ENCODE results near the gene TNS3.
A peak's percentile ranks its signal among the peaks of the same experiment; 100 is the strongest.
"Not testable (repeated sequence)": the region's sequence is repeated elsewhere in the genome, so short reads cannot be mapped to it uniquely, and the experiment has no call there.

Gene TNS3

GRCh38 chr7:47541485-47541884, 40.4 kb downstream of the TNS3 start:
- not testable (repeated sequence) for DNase-seq (ENCODE audit: low read depth in 2 of 2)

DNA sequence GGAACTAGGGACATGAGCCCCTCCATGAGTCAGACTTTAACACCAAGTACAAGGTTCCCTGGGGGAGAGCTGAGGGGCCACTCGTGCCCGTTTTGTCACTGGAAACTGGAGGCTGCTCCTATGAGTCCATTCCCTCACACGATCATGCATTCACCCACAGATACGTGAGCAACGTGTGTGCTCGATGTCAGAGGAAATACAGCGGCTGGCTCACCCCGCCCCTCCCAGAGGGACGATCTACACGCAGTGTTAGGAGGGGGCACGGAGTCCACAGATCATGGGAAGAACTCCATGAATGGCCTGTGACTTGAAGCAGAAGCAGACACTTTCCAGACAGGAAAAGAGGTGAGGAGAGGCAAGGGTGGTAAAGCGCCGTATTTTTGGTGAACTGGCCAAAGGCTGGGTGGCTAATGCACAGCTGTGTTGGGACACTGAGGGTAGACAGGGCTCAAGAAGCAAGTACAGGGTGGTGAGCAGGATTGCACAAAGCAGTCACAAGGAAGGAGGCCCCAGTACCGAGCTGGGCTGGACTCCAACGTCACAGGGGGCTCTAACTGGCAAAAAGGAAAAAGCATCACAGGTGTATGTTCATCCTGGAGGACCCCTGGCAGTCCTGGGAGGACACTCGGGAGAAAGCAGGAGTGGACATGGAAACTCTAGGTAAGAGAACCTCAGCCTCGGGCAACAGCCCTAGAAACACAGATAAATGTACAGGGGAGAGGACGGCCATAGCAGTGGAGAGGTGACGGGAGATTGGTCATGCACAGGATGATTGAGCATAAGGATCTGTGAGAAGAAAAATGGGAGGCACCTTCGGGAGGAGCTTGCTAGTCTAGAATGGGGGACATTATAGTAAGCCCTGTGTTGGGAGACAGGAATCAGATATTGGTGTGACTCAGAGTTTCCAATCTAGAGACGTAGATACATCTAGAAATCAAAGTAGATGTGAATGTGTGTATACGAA, 41.2 kb downstream of the TNS3 start:
- DNase-seq (ENCODE audit: low read depth in 2 of 2) = peak in 1 of 2 experiments; percentile 18

GRCh38 chr7:47540053-47540386, 41.9 kb downstream of the TNS3 start:
- DNase-seq (ENCODE audit: low read depth in 2 of 2) = no peak

- no peak for DNase-seq (ENCODE audit: low read depth in 2 of 2)
Measured at GRCh38 chr7:47539398-47540052, 42.4 kb downstream of the TNS3 start.

GRCh38 chr7:47538846-47539311, 43.0 kb downstream of the TNS3 start:
- DNase-seq (ENCODE audit: low read depth in 2 of 2) = no peak

- DNase-seq (ENCODE audit: low read depth in 2 of 2) = no peak
Measured at GRCh38 chr7:47537716-47538675, 43.9 kb downstream of the TNS3 start.

GRCh38 chr7:47536661-47537611, 45.0 kb downstream of the TNS3 start:
- DNase-seq (ENCODE audit: low read depth in 2 of 2) = peak; percentile 72 to 75

DNA sequence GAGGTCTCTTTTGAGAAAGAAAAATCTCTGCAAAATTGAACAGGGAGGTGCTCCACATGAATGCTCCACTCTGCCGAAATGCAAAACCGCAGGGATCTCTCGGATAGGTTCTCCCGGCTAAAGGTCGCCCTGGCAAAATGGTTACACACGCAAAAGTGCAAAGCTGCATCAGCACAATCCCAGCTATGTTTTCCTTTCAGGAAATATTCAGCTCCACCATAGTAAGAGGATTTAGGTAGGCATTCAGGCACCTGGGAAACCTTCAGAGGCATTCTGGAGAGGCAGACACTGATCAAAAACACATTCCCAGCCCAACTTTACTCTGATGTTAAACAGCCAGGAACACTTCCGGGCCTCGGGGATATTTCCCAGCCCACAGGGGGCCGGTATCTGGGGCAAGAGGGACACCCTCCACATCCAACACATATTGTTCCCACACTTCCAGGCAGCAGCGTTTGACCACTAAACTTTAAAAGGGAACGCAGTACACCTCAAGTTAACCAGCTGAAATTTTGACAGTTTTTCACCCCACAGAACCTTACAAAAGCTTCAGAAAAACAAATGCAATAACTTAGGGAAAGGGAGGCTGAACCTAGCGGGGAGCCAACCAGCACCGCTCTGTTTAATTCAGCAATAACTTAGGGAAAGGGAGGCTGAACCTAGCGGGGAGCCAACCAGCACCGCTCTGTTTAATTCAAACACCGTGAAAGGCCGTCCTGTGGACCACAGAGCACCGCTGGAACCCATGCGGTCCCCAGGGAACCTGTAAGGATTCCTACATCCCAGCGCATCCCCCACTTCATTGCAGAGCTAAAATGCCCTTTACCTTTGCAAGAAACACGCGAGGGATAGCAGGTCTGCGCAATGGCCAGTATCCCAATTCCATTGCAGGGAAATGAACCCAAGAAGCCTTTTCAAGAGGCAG, 45.9 kb downstream of the TNS3 start:
- no peak for DNase-seq (ENCODE audit: low read depth in 2 of 2)

DNA sequence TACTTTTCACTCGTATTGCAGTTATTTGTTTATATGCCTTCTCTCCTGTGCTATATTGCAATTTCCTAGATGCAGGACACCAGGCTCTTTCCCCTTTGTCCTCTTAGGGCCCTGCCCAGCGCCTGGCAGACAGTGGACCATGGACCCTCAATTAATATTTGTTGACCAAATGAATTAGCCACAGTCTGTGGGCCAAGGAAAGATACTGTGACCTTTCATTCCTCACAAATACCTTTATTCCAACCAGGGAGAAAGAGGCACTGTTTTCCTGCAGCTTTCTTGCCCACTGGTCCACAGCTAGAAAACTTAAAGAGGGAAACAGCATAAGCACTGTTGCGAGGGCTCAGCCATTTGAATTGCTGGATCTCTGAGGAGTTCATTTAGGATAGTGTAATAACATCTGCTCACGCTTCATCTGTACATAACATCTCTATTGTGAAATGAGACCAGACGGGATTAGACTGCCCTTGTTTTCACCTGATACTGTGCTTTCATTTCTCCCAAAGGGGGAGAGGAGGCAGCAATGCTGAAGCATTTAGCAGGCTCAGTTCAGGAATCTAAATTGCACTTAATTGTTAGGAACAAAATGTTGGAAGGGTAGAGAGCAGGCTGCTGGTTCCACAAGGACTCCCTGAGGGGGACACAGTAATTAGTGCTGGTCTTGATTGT, 46.7 kb downstream of the TNS3 start:
- peak in 1 of 2 experiments; percentile 36 for DNase-seq (ENCODE audit: low read depth in 2 of 2)

DNA sequence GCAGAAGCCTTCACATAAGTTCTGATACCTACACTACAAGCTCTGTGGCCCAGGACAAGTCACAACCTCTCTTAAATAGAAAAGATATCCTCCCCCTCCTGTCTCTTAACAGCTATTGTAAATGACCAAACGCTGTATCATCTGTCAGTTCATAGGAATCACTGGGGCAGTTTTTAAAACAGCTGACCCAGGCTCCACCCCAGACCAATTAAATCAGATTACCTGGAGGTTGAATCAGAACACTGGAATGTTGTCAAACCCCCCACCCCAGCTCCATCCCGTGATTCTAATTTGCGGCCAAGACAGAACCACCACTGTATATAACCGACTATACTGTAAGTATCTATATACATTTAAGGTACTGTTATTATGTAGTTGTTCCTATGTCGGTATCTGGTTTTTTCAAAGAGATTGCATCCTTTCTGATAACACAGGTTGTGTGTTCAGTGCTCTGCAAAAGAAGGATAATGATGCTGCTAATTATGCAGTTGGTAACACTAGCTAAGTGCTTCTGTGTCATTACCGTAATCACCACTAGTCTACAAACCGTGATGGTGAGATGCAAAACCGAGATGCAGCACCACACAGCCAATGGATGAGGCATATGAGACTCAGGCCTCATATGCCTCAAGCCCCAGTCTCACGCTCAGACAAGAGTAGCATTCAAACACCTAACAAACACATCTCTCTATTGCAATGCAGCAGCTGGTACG, 47.4 kb downstream of the TNS3 start:
- no peak for DNase-seq (ENCODE audit: low read depth in 2 of 2)

GRCh38 chr7:47531584-47532492, 50.1 kb downstream of the TNS3 start:
- no peak for DNase-seq (ENCODE audit: low read depth in 2 of 2)

DNA sequence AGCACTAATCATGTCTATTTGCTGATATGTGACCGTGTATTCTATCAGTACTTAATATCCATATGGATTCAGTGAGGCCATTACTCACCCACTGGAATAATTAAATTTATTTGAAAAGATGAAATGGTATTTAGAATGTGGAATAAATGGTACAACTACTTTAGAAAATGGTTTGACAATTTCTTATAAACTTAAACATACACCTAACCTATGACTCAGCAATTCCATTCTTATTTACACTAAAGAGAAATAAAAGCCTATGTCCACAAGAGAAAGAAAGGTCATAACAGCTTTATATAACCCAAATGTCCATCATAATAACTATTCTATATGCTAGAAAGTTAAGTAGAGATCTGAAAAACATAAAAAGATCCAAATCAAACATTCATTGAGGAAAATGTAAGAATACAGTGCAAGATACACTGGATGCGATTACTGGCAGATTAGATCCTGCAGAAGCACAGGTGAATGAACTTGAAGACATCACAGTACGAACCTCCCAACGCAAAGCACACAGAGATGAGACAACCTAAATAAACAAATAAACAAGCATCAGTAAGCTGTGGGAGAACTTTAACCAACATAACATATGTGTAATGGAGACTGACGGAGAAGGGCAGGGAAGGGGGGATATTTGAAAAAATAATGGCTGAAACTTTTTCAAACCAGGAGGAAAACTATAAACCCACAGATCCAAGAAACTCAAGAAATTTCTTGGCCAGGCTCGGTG, 51.9 kb downstream of the TNS3 start:
- no peak for DNase-seq (ENCODE audit: low read depth in 2 of 2)

DNA sequence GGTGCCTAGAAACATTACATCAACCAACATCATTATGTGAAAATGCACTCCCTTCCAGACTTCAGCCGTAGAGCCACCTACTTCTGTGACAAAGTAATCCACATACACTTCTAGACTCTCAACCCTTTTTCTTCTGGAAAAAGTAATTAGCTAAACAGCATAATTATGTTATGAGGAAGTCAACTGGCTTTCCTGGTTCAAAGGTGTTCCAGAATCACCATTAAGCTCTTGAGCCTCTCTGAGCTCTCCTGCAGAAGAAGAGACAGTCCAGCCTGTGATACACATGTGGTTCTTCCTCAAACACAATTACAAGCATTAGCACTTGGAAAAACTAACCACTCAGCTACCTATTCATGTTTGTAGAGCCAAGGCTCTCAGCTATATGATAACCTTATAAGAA, 52.5 kb downstream of the TNS3 start:
- DNase-seq (ENCODE audit: low read depth in 2 of 2) = no peak

DNA sequence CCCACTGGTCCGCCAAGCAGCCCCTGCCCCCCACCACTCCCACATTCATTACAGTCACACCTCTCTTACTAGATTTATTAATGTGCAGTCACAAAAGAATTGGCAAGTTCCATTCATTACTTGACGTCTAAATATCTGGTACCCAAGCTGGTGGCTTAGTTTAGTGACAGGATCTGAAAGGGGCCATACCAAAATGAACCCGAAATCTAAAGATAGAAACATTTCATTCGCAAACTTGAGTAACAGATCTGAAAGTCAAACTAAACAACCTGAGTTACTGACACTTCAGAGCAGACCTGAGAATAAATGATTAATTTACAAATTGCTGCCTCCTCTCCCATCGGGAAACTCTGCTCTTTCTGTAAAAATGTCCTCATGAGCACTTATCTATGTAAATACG, 53.4 kb downstream of the TNS3 start:
- DNase-seq (ENCODE audit: low read depth in 2 of 2) = no peak

GRCh38 chr7:47526466-47526865, 55.4 kb downstream of the TNS3 start:
- DNase-seq (ENCODE audit: low read depth in 2 of 2) = no peak

- no peak for DNase-seq (ENCODE audit: low read depth in 2 of 2)
Measured at GRCh38 chr7:47525066-47525623, 56.8 kb downstream of the TNS3 start.
